ENCODE results near the gene IFT122. TPM values are rescaled to one million over a fixed set of nuclear protein-coding genes. Genes with fewer than 3 reads are reported as not detected.

The IFT122 gene
- total and polyA plus RNA-seq, 8 donors = 15.3 to 37.1 (median 21.8) TPM

- Histone ChIP-seq H3K4me3 (no peak overlapping the region), H3K4me1 (no peaks in the 10 kb centered on the region), H3K9me3 (no peaks in the 10 kb centered on the region), H3K27me3 (no peaks in the 10 kb centered on the region), H3K27ac (no peak overlapping the region), H3K36me3 (no peaks in the 10 kb centered on the region)
- DNase-seq (no peak), FAIRE-seq (no peak), ATAC-seq (no peak)
- 76 to 89% methylated on average over 4 of the region's 4 CpGs for WGBS, 2 donors
- intact Hi-C loops (cut with DNase I) = no loop called here
- no peak for TF ChIP-seq CTCF (IDR thresholded peaks at IDR 0.05)
Observed at GRCh38 chr3:129520960-129521359, 80.9 kb downstream of the IFT122 start.

- no peak for TF ChIP-seq CTCF (IDR thresholded peaks at IDR 0.05)
- intact Hi-C loops (cut with DNase I) = no loop called here
- H3K36me3 ChIP-seq = no peaks in the 10 kb centered on the region
- no peak for ATAC-seq
- no peaks in the 10 kb centered on the region for H3K9me3 ChIP-seq
- DNase-seq = peak in 1 of 6 donors; percentile 4
- 77 to 79% methylated on average over 8 of the region's 8 CpGs for WGBS, 2 donors
- H3K27me3 ChIP-seq = no peaks in the 10 kb centered on the region
- no peaks in the 10 kb centered on the region for H3K4me1 ChIP-seq
- H3K4me3 ChIP-seq = no peak overlapping the region
- no peak for FAIRE-seq
- no peak overlapping the region for H3K27ac ChIP-seq
Observed at GRCh38 chr3:129521611-129522010, 81.6 kb downstream of the IFT122 start.

- Histone ChIP-seq H3K36me3 (no peaks in the 10 kb centered on the region), H3K27me3 (no peaks in the 10 kb centered on the region), H3K9me3 (no peaks in the 10 kb centered on the region), H3K4me1 (no peaks in the 10 kb centered on the region), H3K4me3 (no peak overlapping the region), H3K27ac (no peak overlapping the region)
- TF ChIP-seq CTCF (IDR thresholded peaks at IDR 0.05) = no peak
- peak in 1 of 4 donors; percentile 9 for ATAC-seq
- 80 to 87% methylated on average over 5 of the region's 5 CpGs for WGBS, 2 donors
- DNase-seq = peak in 1 of 6 donors; percentile 34
- FAIRE-seq = no peak
- intact Hi-C loops (cut with DNase I) = no loop called here
Observed at GRCh38 chr3:129522953-129523352, 82.9 kb downstream of the IFT122 start.

GRCh38 chr3:129524081-129524480, 84.1 kb downstream of the IFT122 start:
- 77 to 78% methylated on average over 4 of the region's 4 CpGs for WGBS, 2 donors
- H3K4me3 ChIP-seq = no peak overlapping the region
- H3K27ac ChIP-seq = no peak overlapping the region
- H3K27me3 ChIP-seq = no peaks in the 10 kb centered on the region
- H3K4me1 ChIP-seq = no peaks in the 10 kb centered on the region
- TF ChIP-seq CTCF (IDR thresholded peaks at IDR 0.05) = no peak
- ATAC-seq (no peak), DNase-seq (no peak), FAIRE-seq (no peak)
- no peaks in the 10 kb centered on the region for H3K36me3 ChIP-seq
- intact Hi-C loops (cut with DNase I) = no loop called here
- H3K9me3 ChIP-seq = no peaks in the 10 kb centered on the region

- intact Hi-C loops (cut with DNase I) = no loop called here
- Histone ChIP-seq H3K4me3 (no peak overlapping the region), H3K9me3 (no peaks in the 10 kb centered on the region), H3K27ac (no peak overlapping the region), H3K36me3 (no peaks in the 10 kb centered on the region), H3K27me3 (no peaks in the 10 kb centered on the region), H3K4me1 (no peaks in the 10 kb centered on the region)
- DNase-seq (peak in 1 of 6 donors; percentile 13), ATAC-seq (peak in 2 of 4 donors; percentile 29 to 47), FAIRE-seq (no peak)
- WGBS, 2 donors = 70 to 82% methylated on average over 8 of the region's 8 CpGs
- no peak for TF ChIP-seq CTCF (IDR thresholded peaks at IDR 0.05)
Observed at GRCh38 chr3:129525341-129525968, 85.4 kb downstream of the IFT122 start.

Measured in pancreas (tissue), 10 donors.